Measurements from ENCODE around the gene GPR148.
"Not testable (repeated sequence)": the region's sequence is repeated elsewhere in the genome, so short reads cannot be mapped to it uniquely, and the experiment has no call there.

- TF ChIP-seq, protein P1, sequence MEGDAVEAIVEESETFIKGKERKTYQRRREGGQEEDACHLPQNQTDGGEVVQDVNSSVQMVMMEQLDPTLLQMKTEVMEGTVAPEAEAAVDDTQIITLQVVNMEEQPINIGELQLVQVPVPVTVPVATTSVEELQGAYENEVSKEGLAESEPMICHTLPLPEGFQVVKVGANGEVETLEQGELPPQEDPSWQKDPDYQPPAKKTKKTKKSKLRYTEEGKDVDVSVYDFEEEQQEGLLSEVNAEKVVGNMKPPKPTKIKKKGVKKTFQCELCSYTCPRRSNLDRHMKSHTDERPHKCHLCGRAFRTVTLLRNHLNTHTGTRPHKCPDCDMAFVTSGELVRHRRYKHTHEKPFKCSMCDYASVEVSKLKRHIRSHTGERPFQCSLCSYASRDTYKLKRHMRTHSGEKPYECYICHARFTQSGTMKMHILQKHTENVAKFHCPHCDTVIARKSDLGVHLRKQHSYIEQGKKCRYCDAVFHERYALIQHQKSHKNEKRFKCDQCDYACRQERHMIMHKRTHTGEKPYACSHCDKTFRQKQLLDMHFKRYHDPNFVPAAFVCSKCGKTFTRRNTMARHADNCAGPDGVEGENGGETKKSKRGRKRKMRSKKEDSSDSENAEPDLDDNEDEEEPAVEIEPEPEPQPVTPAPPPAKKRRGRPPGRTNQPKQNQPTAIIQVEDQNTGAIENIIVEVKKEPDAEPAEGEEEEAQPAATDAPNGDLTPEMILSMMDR (IDR thresholded peaks at IDR 0.05) = not testable (repeated sequence)
- not testable (repeated sequence) for TF ChIP-seq POLR2A (IDR thresholded peaks at IDR 0.05)
Measured at GRCh38 chr2:130693474-130693873, 35.4 kb upstream of the GPR148 start.
